Stimulated activated CD4-positive, alpha-beta T cell treated with anti-CD3 and anti-CD28 coated beads, TNF-alpha, amount 100 ng/mL, for 48 hours (primary cell): ENCODE data around the gene SPART.
"Not testable (repeated sequence)": the region's sequence is repeated elsewhere in the genome, so short reads cannot be mapped to it uniquely, and the experiment has no call there.

ENCODE experiments used
- DNase-seq, 3 donors: peaks; one replicate each; pipeline ENCODE4 v3.0.0-alpha.2; 2020; ENCODE audit warnings: low read depth in 3 of 3

SPART gene

GRCh38 chr13:36354842-36355623 lies 8.8 kb upstream of the SPART start:
- no peak for DNase-seq

GRCh38 chr13:36353001-36353400 lies 6.8 kb upstream of the SPART start:
- DNase-seq = no peak

GRCh38 chr13:36352350-36352749 lies 6.2 kb upstream of the SPART start:
- DNase-seq = no peak

GRCh38 chr13:36347531-36348210 lies 1.5 kb upstream of the SPART start:
- DNase-seq = no peak

- DNase-seq = peak in 2 of 3 donors; percentile 4 to 9
These were observed 564 bp downstream of the SPART start for GRCh38 chr13:36345438-36346221.

GRCh38 chr13:36344886-36345437 lies 1.2 kb downstream of the SPART start:
- DNase-seq = no peak

- no peak for DNase-seq
These were observed 2.0 kb downstream of the SPART start for GRCh38 chr13:36344173-36344572.

- no peak for DNase-seq
These were observed 2.4 kb downstream of the SPART start for GRCh38 chr13:36343766-36344165.

GRCh38 chr13:36342715-36343114 lies 3.5 kb downstream of the SPART start:
- no peak for DNase-seq

GRCh38 chr13:36341718-36342117 lies 4.5 kb downstream of the SPART start:
- DNase-seq = no peak

- DNase-seq = no peak
These were observed 6.5 kb downstream of the SPART start for GRCh38 chr13:36339600-36340155.

- DNase-seq = no peak
These were observed 8.1 kb downstream of the SPART start for GRCh38 chr13:36337938-36338641.

GRCh38 chr13:36332986-36333385 lies 13.2 kb downstream of the SPART start:
- no peak for DNase-seq

GRCh38 chr13:36332255-36332654 lies 13.9 kb downstream of the SPART start:
- not testable (repeated sequence) for DNase-seq

GRCh38 chr13:36331280-36331679 lies 14.9 kb downstream of the SPART start:
- DNase-seq = no peak

- no peak for DNase-seq
These were observed 16.8 kb downstream of the SPART start for GRCh38 chr13:36329361-36329760.

GRCh38 chr13:36328821-36329220 lies 17.4 kb downstream of the SPART start:
- no peak for DNase-seq

GRCh38 chr13:36325912-36326311 lies 20.3 kb downstream of the SPART start:
- no peak for DNase-seq

- not testable (repeated sequence) for DNase-seq
These were observed 21.3 kb downstream of the SPART start for GRCh38 chr13:36324881-36325280.

- DNase-seq = no peak
These were observed 22.1 kb downstream of the SPART start for GRCh38 chr13:36323951-36324566.

- DNase-seq = no peak
These were observed 22.8 kb downstream of the SPART start for GRCh38 chr13:36323408-36323807.
